Stimulated activated CD4-positive, alpha-beta T cell treated with anti-CD3 and anti-CD28 coated beads, Interleukin-2, amount 100 ng/mL, for 4 hours (primary cell): ENCODE data around the gene PALLD.
"Not testable (repeated sequence)": the region's sequence is repeated elsewhere in the genome, so short reads cannot be mapped to it uniquely, and the experiment has no call there.

Experiments
- DNase-seq: peaks from one replicate; pipeline ENCODE4 v3.0.0-alpha.2; 2020; ENCODE audit warnings: low read depth

PALLD gene

DNA sequence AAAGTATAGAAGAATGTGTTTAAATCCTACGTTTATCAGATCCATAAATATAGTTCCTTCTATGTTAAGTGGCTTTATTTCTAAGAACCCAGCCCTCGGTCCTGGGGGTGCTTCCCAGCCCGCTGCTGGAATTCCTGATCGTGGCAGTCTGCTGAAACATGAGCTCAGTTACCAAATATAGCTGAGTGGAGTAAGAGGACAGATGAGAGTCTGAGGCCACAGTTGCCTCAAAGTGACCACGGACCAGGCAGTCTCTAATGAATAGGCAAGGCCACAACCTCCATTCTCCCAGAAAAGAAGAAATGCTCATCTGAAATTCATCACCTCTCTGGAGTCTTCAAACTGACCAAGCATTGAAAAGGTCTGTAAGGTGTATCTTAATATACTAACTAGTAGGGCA is at the start of gene PALLD:
PALLD (plus strand) TSS at position 219 of the 400 bp plus-strand sequence.
- DNase-seq, result no peak

DNA sequence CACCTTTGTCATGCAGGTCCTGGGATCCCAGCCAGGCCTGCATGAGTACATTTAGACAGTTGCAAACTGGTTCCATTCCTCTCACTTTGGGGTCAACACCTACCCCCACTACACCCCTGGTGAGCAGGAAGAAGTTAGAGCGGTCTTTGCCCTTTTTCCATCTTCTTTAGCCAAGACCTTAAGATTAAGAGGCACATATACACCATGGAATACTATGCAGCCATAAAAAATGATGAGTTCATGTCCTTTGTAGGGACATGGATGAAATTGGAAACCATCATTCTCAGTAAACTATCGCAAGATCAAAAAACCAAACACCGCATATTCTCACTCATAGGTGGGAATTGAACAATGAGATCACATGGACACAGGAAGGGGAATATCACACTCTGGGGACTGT is 47.8 kb upstream of the PALLD start:
- not testable (repeated sequence) for DNase-seq

DNA sequence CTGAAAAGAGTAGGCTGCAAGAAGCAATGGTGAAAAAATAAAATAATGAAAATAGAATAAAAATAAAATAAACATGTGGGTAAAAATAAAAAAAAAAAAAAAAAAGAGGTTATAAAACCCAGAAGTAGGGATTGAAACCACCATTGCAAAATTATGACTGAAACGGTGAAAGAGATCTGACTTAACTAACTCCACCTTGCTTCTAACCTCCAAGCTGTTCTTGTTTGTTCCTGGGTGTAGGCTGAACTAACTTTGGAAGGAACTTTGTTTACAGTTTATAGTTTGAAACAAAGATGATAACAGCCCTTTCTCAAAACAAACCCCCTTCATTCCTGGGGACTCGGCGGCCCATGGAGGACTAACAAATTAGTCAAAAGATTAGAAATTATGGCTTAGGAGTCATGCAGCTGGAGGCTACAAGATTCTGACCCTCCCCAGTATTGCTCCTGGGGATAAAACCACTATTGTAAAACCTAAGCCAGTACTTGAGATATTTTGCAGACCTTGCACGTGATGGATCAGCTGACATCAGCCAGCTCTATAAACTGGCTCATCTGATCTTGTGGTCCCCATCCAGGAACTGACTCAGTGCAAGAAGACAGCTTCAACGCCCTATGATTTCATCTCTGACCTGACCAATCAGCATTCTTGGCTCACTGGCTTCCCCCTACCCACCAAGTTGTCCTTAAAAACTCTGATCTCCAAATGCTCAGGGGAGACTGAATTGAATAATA is 47.0 kb upstream of the PALLD start:
- DNase-seq, result no peak

DNA sequence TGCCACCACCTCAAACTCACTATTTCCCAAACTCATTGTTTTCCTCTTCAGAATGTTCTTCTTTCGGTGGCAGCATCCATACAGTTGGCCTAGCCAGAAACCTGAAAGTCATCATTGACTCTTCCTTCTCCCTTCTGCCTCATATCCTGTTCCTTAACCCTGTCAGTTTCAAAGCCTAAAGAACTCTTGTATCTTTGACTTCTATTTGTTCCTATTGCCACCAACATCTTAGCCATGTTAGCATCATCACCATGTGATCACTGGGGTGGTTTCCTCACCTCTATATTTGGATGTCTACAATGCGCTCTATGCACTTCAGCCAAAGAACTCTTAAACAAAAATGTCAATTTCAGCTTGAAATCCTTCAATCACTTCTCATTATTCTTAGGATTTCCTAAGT is 45.5 kb upstream of the PALLD start:
- no peak for DNase-seq

DNA sequence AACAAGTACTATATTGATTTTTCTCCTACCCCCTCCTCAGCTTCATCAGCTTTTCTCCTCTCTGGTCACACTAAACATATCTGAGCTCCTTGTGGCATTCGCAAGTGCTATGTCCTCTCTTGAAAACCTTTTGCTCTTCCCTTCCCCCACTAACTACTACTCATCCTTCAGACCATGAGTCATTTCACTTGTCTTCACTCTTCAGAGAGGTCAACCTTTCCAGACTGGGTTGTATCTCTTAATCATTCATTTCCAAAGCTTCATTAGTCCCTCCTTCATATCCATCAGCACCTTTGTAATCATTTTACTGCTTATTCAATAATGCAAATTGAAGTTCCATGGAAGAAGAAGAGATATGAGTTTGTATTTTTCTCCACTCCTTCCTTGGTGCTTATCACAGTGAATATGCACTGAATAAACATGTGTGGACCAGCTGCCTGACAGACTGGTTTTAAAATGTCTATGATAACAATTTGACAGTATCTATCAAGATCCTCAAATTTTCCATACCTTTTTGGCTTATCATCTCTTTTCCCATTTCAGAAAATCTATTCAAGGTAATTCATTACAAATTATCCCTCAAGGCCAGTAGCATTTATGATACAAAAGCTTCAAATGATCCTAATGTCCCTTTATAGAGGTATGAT is 45.0 kb upstream of the PALLD start:
- no peak for DNase-seq

DNA sequence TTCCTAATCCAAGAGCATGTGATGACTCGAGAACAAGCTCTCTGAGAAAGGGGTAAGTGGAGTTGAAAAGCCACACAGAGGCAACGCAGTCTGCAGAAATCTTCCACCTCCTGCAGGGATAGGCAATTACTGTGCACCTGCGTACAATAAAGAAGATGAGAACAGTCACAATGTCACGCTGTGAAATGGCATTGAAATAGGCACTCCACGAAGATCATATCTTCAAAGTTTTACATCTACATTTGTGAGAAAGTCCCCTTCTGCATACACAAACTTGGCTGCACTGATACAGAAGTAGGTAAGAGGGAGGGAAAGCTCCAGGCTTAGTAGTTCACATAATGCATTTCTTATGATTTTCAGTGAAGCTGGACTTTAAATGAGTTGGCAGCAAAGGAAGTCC is 43.7 kb upstream of the PALLD start:
- DNase-seq, result no peak

DNA sequence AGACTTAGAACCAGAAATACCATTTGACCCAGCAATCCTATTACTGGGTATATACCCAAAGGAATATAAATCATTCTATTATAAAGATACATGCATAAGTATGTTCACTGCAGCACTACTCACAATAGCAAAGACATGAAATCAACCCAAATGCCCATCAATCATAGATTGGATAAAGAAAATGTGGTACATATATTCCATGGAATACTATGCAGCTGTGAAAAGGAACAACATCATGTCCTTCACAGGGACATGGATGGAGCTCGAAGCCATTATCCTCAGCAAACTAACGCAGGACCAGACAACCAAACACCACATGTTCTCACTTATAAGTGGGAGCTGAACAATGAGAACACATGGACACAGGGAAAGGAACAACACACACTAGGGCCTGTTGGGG is 38.6 kb upstream of the PALLD start:
- not testable (repeated sequence) for DNase-seq

DNA sequence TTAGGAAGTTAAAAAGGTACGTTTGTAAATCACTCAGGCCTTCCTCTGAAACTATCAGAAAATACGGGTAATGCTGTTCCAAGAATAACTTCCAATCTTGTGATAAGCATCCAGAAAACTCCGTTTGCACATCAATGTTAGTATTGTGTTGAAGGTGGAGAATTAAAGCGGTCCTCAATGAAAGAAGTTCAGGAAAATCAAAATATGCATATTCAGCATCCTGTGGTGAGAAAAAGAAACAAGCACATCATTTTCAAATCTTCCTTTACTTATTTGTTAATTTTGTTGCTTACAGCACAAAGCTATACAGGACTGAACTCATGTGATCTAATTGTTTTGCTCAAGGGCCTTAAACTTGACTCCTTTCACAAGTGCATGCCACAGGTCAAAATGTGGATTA is 35.0 kb upstream of the PALLD start:
- no peak for DNase-seq

DNA sequence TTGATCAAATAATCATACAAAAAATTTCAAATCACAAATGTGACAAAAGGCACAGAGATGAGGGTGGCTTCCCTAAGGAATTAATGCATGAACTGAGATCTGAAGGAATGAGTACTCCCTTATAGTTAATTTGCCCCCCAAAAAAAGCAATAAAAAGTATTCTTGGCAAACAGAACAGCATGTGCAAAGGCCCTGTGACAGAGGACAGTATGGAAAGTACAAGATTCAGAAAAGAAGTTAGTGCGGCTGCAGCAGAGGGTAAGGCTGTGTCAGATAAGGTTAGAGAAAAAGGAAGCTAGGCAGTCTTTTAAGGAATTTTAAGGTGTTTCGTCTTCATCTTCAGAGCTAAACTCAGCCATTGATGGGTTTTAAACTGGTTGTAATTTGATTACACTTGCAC is 23.9 kb upstream of the PALLD start:
- no peak for DNase-seq

DNA sequence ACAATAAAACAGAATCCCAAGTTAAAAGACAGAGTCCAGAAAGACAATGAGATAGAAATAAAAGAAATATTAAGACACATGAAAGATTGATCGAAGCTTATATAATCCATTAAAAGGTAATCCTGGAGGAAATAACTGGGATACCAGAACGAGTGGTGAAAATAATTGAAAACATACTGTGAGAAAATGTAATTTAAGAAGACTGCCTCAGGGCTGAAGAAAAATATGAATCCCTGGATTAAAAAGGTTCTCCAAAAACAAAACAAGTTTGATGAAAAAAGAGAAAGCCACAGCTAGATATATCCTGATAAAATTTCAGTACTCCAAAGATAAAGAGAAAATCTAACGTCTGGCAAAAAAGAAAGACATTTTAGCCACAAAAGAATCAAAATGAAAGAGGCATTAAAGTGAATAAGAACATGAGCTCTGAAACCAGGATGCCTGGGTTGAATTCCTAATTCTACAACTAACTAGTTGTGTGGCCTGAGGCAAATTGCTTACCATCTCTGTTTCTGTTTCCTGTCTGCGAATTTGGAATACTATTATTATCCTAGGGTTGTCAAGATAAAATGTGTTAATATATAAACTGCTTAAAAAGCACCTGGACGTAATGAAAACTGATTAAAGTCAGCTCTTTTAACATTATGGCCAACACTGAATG is 22.1 kb upstream of the PALLD start:
- no peak for DNase-seq

DNA sequence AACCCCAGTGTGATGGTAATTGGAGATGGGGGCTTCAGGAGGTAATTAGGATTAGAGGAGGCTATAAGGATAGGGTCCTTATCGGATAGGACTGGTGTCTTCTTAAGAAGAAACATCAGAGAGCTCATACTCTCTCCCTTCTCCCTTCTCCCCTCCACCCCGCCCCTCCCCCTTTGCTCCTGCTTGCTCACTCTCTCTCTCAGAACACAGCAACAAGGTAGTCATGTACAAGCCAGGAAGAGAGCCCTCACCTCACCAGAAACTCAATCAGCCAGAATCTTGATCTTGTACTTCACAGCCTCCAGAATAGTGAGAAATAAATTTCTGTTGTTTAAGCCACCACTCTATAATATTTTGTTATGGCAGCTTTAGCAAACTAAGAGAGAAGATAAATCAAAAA is 21.1 kb upstream of the PALLD start:
- DNase-seq, result peak; percentile 31

DNA sequence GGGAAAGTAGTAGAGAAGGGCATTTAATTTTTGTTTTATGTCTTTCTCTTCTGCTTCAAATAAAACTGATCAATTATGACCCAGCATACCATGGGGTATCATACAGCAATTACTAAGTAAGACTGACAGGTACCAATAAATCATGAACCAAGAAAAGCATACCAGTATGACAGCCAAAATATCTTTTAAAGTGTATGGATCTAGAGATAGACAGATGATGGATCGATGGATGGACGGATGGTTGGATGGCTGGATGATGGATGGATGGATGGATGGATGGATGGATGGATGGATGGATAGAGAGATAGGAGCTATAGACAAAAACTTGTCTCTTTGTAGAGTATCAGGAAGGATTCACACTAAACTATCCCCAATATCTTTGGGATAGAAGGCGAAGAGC is 18.0 kb upstream of the PALLD start:
- DNase-seq, result no peak

DNA sequence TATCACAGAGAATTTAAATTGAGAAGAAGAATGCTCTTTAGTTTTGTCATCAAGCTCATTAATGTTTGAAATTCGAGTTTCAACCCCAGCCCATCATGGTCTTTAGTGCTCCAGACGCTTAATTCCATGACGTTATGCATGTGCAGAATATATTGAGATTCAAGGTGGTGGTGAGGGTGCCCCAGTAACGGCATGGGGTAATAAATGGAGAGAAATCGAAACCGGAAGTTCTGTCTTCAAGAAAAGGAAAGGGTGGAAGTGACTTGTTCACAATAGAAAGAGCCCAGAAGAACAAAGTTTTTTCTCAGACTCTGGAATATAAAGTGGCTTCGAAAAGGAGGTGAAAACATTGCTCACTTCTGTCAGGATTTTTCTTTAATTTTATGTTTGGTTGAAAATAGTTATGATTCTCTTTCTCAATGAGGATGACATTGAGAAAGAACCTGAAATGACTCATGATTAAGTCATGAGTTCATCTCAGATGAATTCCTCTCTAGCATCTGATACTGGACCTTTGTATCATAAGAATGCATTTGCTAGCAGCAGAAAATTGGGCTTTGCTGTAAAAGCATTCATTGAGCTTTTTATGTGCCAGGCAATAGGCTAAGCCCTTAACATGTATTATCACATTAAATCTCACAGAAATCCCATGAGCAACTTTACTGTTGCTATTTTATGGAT is 15.8 kb upstream of the PALLD start:
- DNase-seq, result peak; percentile 47

DNA sequence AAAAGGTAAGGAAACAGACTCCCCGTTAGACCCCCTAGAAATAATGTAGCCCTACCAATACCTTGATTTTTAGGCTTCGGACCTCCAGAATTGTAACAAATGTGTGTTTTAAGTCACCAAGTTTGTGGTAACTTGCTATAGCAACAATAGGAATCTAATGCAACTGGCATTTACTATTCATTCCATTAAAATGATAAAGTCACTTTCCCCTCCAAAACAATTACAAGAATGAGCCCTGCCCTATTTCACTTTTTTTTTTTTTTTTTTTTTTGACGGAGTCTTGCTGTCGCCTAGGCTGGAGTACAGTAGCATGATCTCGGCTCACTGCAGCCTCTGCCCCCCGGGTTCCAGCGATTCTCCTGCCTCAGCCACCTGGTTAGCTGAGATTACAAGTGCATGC is 13.0 kb upstream of the PALLD start:
- no peak for DNase-seq

DNA sequence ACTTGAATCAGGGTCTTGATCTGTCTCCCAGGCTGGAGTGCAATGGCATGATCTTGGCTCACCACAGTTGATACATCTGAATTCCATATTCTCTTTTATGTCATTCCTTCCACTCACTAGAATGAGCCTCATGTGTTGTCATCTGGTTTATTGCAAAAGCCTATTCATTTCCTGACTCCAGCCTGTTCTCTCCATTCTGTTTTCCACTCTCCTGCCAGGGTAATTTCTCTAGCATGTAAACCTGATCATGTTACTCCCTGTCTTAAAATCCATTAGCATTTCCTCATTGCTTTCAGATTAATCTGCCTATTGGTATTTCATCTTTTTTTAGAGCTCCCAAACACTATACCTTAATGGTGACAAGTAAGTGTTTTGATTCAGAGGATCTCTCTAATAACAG is 12.2 kb upstream of the PALLD start:
- DNase-seq, result no peak

DNA sequence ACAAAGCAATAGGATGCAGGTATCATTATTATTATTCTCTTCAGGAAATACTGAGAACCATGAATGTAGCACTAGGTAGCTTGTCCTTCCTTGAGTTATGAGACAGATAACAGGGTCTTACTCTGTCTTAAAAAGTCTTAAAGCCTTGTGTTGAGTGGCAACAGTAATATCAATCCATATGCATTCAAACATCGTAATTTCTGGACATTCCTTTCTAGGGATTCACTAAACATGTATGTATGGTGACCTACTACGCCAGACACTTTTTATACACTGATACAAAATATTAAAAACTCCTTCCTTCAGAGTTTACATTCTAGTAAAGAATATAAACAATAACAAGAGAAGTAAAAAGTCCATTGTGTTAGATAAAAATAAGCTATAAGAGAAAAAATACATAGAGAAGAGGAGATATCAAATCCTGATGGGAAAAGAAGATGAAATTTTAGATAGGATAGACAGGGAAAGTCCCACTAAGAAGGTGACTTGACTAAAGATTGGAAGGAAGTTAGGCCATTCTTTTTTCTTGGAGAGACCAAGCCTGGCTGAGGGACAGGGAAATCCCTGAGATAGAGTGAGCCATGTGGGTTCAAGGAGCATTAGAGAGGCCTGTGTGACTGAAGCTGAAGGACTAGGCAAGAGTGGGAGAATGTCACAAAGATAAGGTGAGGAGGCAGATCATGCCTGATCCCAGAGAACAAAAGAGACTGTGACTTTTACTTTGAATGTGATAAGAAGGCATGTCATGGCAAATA is 11.5 kb upstream of the PALLD start:
- no peak for DNase-seq

DNA sequence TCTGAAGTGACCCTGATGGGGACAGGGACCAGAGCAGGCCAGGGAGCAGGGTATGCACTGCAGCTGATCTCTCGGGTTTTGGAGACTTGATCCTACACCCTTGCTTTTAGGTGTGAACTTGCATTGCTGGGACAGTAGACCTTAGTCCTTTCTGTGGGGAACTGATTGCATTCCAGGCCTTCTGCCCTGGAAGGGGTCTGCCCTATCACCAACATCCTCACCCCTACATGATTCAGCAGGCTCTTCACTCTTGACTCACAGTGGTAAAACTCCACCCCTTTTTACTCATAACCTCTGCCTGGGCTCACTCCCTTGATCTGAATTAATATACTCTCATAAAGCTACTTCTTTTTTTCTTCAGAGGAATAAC is 10.0 kb upstream of the PALLD start:
- no peak for DNase-seq

DNA sequence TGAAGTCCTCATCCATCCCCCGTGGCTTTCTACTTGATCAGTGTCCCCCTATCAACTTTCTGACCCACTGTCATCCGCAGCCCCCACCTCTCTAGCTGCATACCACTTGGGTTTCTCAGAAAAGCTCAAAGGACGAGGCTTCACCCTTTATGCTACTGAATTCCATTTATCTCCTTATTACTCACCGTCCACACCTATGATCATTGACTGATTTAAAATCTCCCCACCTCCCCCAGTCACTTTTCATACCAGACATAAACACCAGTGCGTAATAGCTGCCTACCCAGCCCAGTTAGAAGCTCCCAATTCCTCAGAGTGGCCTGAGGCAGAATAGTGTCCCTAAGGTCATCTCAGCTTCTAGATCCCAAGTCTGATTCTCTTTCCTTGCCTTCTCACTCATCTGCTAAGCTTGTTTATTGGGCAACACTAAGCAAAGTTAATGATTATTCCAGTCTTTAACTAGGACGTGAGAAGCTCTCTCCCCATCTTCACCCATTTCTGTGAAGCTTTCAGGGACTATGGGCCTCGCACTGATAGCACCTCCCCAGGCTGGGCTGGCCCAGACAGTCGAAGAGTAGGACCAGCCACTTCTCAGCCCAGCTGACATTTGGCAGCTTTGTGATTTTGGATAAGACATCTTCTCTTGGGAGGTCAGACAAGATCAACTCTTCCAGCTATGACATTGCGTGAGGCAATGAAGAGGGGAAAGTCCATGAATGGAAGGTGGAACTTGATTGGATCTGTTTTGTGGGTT is 9.4 kb upstream of the PALLD start:
- no peak for DNase-seq

DNA sequence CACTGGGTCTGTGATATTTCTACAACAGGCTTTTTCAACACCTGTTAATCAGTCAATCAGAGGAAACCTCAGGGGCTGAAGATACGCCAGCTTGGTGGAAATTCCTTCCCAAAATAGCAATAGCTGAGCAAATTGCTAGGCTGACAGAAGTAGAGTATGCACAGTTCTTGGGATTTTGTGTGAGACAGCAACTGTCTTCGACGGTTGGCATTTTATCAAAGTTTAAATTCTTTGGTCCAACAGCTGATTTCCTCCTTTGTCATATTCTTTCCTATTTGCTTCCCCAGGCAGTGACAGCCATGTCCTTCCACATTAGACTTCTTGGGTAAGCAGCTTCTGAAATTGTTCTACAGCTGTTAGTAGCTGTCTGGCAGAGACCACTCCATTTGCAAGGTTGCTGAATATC is 8.0 kb upstream of the PALLD start:
- DNase-seq, result no peak

DNA sequence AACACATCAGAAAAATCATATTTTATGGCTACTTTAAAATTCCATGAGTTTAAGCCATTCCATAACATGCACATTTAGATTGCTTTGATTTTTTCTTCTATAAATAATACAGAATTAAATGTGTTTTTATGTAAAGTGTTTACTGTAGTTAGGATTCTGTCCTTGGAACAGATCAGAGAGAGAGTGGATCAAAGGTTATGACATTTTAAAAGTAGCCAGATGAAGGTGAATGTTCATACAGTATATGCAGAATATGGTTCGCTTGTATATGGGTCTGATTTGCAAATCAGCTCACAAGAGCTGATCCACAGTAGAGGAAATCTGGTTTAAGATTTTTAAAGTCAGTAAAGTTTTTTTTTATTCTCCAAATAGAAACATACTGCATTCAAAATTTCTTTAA is 7.2 kb upstream of the PALLD start:
- no peak for DNase-seq

DNA sequence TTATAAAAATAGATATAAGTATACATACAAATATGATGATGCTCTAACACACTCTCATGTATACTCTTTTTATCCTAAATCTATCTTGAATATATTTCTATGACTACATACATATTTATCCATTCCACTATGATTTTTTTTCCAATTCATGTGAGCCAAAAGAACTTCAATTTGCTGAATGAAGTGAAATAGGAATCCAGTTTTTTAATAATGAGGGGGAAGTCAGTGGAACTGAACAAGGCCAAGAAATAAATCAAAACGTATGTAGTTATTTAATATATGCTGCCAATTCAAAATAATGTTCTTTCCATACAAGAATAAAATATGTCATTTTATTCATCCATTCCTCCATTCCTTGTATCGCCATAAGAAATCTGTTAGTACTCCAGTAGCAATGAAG is 6.1 kb upstream of the PALLD start:
- no peak for DNase-seq

DNA sequence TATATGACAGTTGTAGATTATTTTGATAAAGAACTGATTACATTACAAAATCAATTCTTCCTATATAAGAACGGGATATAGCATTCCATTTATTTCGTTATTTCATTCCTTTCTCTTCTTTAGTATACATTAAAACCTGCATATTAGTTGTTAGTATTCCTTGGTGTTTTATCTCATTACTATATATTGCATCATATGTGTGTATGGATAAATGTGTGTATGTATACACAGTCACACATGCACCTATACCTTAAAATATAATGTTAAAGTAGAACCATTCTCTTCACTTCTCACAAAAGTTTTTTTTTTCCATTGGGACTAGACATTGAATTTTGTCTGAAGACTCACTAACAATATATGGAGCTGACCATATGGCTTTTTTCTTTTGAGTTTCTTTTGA is 5.3 kb upstream of the PALLD start:
- no peak for DNase-seq
